Measurements from ENCODE around the gene MRTFA. TPM values are rescaled to one million over a fixed set of nuclear protein-coding genes. Genes with fewer than 3 reads are reported as not detected.

MRTFA gene
- total RNA-seq, 2 experiments from 2014 or later = 47.7 to 66.9 TPM

DNA sequence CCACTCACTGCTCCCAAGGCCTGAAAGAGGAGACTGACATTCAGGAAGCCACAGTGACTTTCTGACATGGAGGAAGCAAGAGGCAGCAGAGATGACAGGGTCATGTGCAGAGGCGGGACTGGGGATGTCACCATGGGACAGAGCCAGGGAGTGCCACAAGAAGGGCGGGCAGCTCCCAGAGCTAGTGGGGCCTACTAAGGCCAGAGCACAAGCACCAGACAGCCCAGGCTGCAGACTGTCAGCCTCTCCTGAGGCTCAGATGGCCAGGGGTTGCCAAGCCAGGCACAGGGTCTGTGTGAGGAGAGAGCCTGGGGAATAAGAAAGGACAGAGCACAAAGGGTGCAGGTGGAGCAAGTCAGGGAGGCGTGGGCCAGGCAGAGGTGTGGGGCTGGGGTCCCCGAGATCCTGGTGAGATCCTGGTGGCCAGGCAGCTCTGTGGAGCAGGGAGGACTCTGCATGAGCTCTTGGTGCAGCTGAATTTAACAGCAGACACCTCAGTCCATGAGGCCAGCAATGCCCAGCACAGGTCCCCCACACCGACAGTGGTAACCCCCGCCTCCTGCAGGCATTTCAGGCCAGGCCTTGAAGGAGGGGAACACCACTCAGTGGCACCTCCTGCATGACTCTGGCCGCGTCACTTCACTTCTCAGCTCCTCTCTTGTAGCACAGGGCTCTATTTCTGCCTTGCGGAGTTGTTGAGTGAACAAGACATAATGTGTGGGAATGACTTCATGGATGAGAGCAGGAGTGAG is 213.8 kb downstream of the MRTFA start:
- BruUV-seq (replicated peaks) = no TSS peak
- CTCF ChIA-PET (ENCODE audit: unreplicated experiment) = no interaction called here

DNA sequence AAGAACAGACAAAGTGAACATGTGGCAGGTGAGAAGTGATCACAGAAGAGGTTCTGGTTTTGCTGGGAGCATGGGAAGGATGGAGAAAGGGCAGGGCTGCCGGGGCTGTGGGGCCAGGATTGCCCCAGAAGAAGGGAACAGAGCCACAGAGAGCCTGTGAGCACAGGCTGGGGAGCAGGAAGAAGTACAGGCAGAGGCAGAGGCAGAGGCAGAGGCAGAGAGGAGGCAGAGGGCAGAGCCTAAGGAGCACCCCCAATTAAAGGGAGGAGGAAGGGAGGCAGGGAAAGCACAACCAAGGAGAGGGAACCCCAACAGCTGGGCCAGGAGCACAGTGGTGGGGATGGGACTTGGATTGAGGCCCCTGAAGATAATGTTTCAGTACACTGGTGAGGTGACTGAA is 214.6 kb downstream of the MRTFA start:
- no peaks in the 10 kb centered on the region for H3K79me2 ChIP-seq (ENCODE audit: insufficient read depth, low read depth, low read length)
- H3K36me3 ChIP-seq (ENCODE audit: insufficient read depth, low read length) = peaks cover 96% of the 10 kb centered on the region
- no TSS peak for BruUV-seq (replicated peaks)
- H3K27ac ChIP-seq (ENCODE audit: low read depth, low read length, poor library complexity, severe bottlenecking) = peak overlapping the region; percentile 40
- ChIA-PET POLR2A (interaction anchor here (0.6 kb wide), 1 partner anchor 225 kb away, joined by 3 read pairs; no protein-coding TSS in a partner anchor), CTCF (ENCODE audit: unreplicated experiment) (no interaction called here)
- intact Hi-C loops (cut with micrococcal nuclease; ENCODE audit: unreplicated experiment) = no loop called here
- H3K4me1 ChIP-seq (ENCODE audit: insufficient read depth, low read length, poor library complexity, severe bottlenecking) = peaks cover 45% of the 10 kb centered on the region
- no peaks in the 10 kb centered on the region for H3K9me3 ChIP-seq (ENCODE audit: low read length)
- H4K20me1 ChIP-seq (ENCODE audit: insufficient read depth, low read length) = no peaks in the 10 kb centered on the region
- no peak for TF ChIP-seq EZH2phosphoT487 (IDR thresholded peaks at IDR 0.05; ENCODE audit: borderline replicate concordance, low read depth, low read length)
- TF ChIP-seq, protein P1, sequence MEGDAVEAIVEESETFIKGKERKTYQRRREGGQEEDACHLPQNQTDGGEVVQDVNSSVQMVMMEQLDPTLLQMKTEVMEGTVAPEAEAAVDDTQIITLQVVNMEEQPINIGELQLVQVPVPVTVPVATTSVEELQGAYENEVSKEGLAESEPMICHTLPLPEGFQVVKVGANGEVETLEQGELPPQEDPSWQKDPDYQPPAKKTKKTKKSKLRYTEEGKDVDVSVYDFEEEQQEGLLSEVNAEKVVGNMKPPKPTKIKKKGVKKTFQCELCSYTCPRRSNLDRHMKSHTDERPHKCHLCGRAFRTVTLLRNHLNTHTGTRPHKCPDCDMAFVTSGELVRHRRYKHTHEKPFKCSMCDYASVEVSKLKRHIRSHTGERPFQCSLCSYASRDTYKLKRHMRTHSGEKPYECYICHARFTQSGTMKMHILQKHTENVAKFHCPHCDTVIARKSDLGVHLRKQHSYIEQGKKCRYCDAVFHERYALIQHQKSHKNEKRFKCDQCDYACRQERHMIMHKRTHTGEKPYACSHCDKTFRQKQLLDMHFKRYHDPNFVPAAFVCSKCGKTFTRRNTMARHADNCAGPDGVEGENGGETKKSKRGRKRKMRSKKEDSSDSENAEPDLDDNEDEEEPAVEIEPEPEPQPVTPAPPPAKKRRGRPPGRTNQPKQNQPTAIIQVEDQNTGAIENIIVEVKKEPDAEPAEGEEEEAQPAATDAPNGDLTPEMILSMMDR (conservative IDR thresholded peaks at IDR 0.05; ENCODE audit: low read length) = no peak
- H3K4me3 ChIP-seq (ENCODE audit: low read depth, low read length, poor library complexity, severe bottlenecking) = no peak overlapping the region
- no peak for DNase-seq (ENCODE audit: low spot score)
- no peak overlapping the region for H2AFZ ChIP-seq (ENCODE audit: low read length)
- H3K4me2 ChIP-seq (ENCODE audit: low read length) = no peak overlapping the region
- H3K9me2 ChIP-seq (ENCODE audit: insufficient read depth, low read length) = no peaks in the 10 kb centered on the region

More for the DNA sequence above, 213.8 kb downstream of the MRTFA start:
- Histone ChIP-seq H2AFZ (ENCODE audit: low read length) (no peak overlapping the region), H3K4me3 (ENCODE audit: low read depth, low read length, poor library complexity, severe bottlenecking) (no peak overlapping the region), H3K9me3 (ENCODE audit: low read length) (no peaks in the 10 kb centered on the region), H3K79me2 (ENCODE audit: insufficient read depth, low read depth, low read length) (no peaks in the 10 kb centered on the region), H3K9me2 (ENCODE audit: insufficient read depth, low read length) (no peaks in the 10 kb centered on the region), H3K4me2 (ENCODE audit: low read length) (no peak overlapping the region; the same call in 1 of the 2 replicates), H3K27ac (ENCODE audit: low read depth, low read length, poor library complexity, severe bottlenecking) (peak overlapping the region; percentile 40), H3K4me1 (ENCODE audit: insufficient read depth, low read length, poor library complexity, severe bottlenecking) (peaks cover 37% of the 10 kb centered on the region), H3K36me3 (ENCODE audit: insufficient read depth, low read length) (peaks cover 96% of the 10 kb centered on the region), H4K20me1 (ENCODE audit: insufficient read depth, low read length) (no peaks in the 10 kb centered on the region)
- POLR2A ChIA-PET = interaction anchor here (0.6 kb wide), 1 partner anchor 224 kb away, joined by 3 read pairs; no protein-coding TSS in a partner anchor
- no peak for DNase-seq (ENCODE audit: low spot score)
- TF ChIP-seq, protein P1 (conservative IDR thresholded peaks at IDR 0.05; ENCODE audit: low read length) = no peak
- no peak for TF ChIP-seq EZH2phosphoT487 (IDR thresholded peaks at IDR 0.05; ENCODE audit: borderline replicate concordance, low read depth, low read length)
- intact Hi-C loops (cut with micrococcal nuclease; ENCODE audit: unreplicated experiment) = no loop called here

DNA sequence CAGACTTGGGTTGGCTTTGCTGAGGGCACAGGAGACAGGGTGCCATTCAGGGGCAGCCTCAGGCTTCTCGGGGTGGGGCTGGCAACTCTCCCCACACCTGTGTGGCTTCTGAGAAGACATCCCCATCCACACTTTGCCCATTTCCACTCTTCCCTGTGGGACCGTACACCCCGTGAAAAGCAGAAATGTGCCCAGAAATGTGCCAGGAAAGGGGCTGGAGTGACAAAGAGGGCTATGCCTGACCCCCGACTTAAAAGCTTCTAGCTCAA is 215.5 kb downstream of the MRTFA start:
- H3K27ac ChIP-seq (ENCODE audit: low read depth, low read length, poor library complexity, severe bottlenecking) = peak overlapping the region; percentile 7
- H3K4me2 ChIP-seq (ENCODE audit: low read length) = no peak overlapping the region
- peaks cover 54% of the 10 kb centered on the region for H3K4me1 ChIP-seq (ENCODE audit: insufficient read depth, low read length, poor library complexity, severe bottlenecking)
- H3K36me3 ChIP-seq (ENCODE audit: insufficient read depth, low read length) = peaks cover 96% of the 10 kb centered on the region
- intact Hi-C loops (cut with micrococcal nuclease; ENCODE audit: unreplicated experiment) = no loop called here
- H3K79me2 ChIP-seq (ENCODE audit: insufficient read depth, low read depth, low read length) = no peaks in the 10 kb centered on the region
- no peaks in the 10 kb centered on the region for H4K20me1 ChIP-seq (ENCODE audit: insufficient read depth, low read length)
- H3K9me3 ChIP-seq (ENCODE audit: low read length) = no peaks in the 10 kb centered on the region
- no TSS peak for BruUV-seq (replicated peaks)
- no peak overlapping the region for H2AFZ ChIP-seq (ENCODE audit: low read length)
- TF ChIP-seq, protein P1 (conservative IDR thresholded peaks at IDR 0.05; ENCODE audit: low read length) = no peak
- no peak for TF ChIP-seq EZH2phosphoT487 (IDR thresholded peaks at IDR 0.05; ENCODE audit: borderline replicate concordance, low read depth, low read length)
- no peak overlapping the region for H3K4me3 ChIP-seq (ENCODE audit: low read depth, low read length, poor library complexity, severe bottlenecking)
- H3K9me2 ChIP-seq (ENCODE audit: insufficient read depth, low read length) = no peaks in the 10 kb centered on the region
- DNase-seq (ENCODE audit: low spot score) = no peak
- CTCF ChIA-PET (ENCODE audit: unreplicated experiment) = interaction anchor here (0.6 kb wide), 1 partner anchor 10 kb away, joined by 3 read pairs; no protein-coding TSS in a partner anchor
- POLR2A ChIA-PET = interaction anchor here (0.6 kb wide), 1 partner anchor 15 kb away, joined by 3 read pairs; no protein-coding TSS in a partner anchor
